Caco-2 (cell line): ENCODE measurements around the gene CPEB1. TPM values are rescaled to one million over a fixed set of nuclear protein-coding genes. Genes with fewer than 3 reads are reported as not detected.

Experiments
- BruUV-seq: library from RNA; stranded (reverse); fragments of 400-500 nt; replicated peaks from 2 replicates; lab custom pipeline; 2021; lab: Mats Ljungman, UMichigan
- CTCF ChIA-PET: fragments of 300-600 bp; sonication (Branson Sonifier 250); formaldehyde crosslinking; loops from one replicate; lab custom pipeline; 2022; ENCODE audit warnings: antibody characterized with exemption; lab: Charles Lee
- POLR2A ChIA-PET: fragments of 300-600 bp; sonication (Branson Sonifier 250); formaldehyde crosslinking; loops from one replicate; lab custom pipeline; 2022; ENCODE audit warnings: antibody characterized with exemption; lab: Charles Lee
- DNase-seq, 2 experiments: peaks; one replicate each; pipeline versions ENCODE4 v3.0.0 to v3.0.0-alpha.2; 2020 to 2022
- H3K27me3 ChIP-seq: replicated peaks from 2 replicates; pipeline ENCODE4 v1.6.0; 2011; ENCODE audit warnings: low read length; ENCODE audit not compliant: control insufficient read depth, insufficient read depth
- H3K36me3 ChIP-seq: 2 replicates; pipeline ENCODE4 v1.5.1; 2011; ENCODE audit warnings: low read length; ENCODE audit not compliant: control insufficient read depth, insufficient read depth
- H3K4me1 ChIP-seq: fragments of 250-450 bp; sonication (Bioruptor Pico); 2 replicates; pipeline ENCODE4 v1.5.1; 2020; ENCODE audit warnings: mild to moderate bottlenecking
- H3K4me3 ChIP-seq: 2 replicates; pipeline ENCODE4 v1.5.1; 2011; ENCODE audit warnings: low read depth, mild to moderate bottlenecking, control low read depth, low read length
- H3K9me3 ChIP-seq: fragments of 250-450 bp; sonication (Bioruptor Pico); 2 replicates; pipeline ENCODE4 v1.5.1; 2020; ENCODE audit warnings: mild to moderate bottlenecking, moderate library complexity
- H3K27ac Mint-ChIP-seq: one replicate; pipeline ENCODE4 v1.8.0; 2022; ENCODE audit warnings: mixed read lengths; ENCODE audit not compliant: unreplicated experiment
- H3K27me3 Mint-ChIP-seq: one replicate; pipeline ENCODE4 v1.8.0; 2022; ENCODE audit warnings: mixed read lengths; ENCODE audit not compliant: insufficient read depth, unreplicated experiment
- H3K36me3 Mint-ChIP-seq: one replicate; pipeline ENCODE4 v1.8.0; 2022; ENCODE audit warnings: mild to moderate bottlenecking, mixed read lengths; ENCODE audit not compliant: insufficient read depth, unreplicated experiment
- H3K4me1 Mint-ChIP-seq: one replicate; pipeline ENCODE4 v1.8.0; 2022; ENCODE audit warnings: low read depth, mixed read lengths; ENCODE audit not compliant: unreplicated experiment
- H3K4me3 Mint-ChIP-seq: one replicate; pipeline ENCODE4 v1.8.0; 2022; ENCODE audit warnings: mild to moderate bottlenecking, moderate library complexity, mixed read lengths; ENCODE audit not compliant: unreplicated experiment
- H3K9me3 Mint-ChIP-seq: one replicate; pipeline ENCODE4 v1.8.0; 2022; ENCODE audit warnings: mixed read lengths; ENCODE audit not compliant: unreplicated experiment
- CTCF ChIP-seq, 2 experiments: fragments of 200-600 bp in 1 of 2; IDR thresholded peaks; 1 replicate in 1 of 2; 2 replicates in 1 of 2; pipeline versions ENCODE4 v1.5.1 to v1.8.0; 2011 to 2022; ENCODE audit warnings: antibody characterized with exemption in 1 of 2, control low read depth in 1 of 2, inconsistent platforms in 1 of 2, low read depth in 1 of 2, low read length in 1 of 2, mild to moderate bottlenecking in 1 of 2, moderate library complexity in 1 of 2; ENCODE audit not compliant: insufficient read depth in 1 of 2, severe bottlenecking in 1 of 2, unreplicated experiment in 1 of 2
- intact Hi-C: fragments of 100-400 bp; cut with micrococcal nuclease; formaldehyde crosslinking; loops from one replicate; pipeline ENCODE4 v1.10.0; 2022; ENCODE audit not compliant: unreplicated experiment
- total RNA-seq: library from RNA; stranded (reverse); gene quantifications from 2 replicates; pipeline ENCODE4 v1.2.3, GENCODE V29; 2022

CPEB1 gene
- total RNA-seq, 1 experiment from 2014 or later, result 0.82 TPM

- Mint-ChIP-seq H3K4me1 (no peaks in the 10 kb centered on the region), H3K27ac (no peak overlapping the region), H3K27me3 (peaks cover 15% of the 10 kb centered on the region), H3K36me3 (no peaks in the 10 kb centered on the region), H3K4me3 (no peak overlapping the region), H3K9me3 (no peaks in the 10 kb centered on the region)
- POLR2A ChIA-PET, result no interaction called here
- no peak for TF ChIP-seq CTCF (IDR thresholded peaks at IDR 0.05; ENCODE audit: insufficient read depth in 1 of 2, low read depth in 1 of 2, low read length in 1 of 2, severe bottlenecking in 1 of 2, unreplicated experiment in 1 of 2)
- DNase-seq, result no peak
- Histone ChIP-seq H3K9me3 (no peaks in the 10 kb centered on the region), H3K36me3 (no peaks in the 10 kb centered on the region), H3K4me3 (no peak overlapping the region), H3K27me3 (no peaks in the 10 kb centered on the region), H3K4me1 (no peaks in the 10 kb centered on the region)
- intact Hi-C loops, result no loop called here
- CTCF ChIA-PET, result no interaction called here
- BruUV-seq, result no TSS peak
Measured at GRCh38 chr15:82674873-82675272, 27.7 kb upstream of the CPEB1 start.

GRCh38 chr15:82670699-82671098 lies 23.5 kb upstream of the CPEB1 start:
- no peaks in the 10 kb centered on the region for H3K4me1 ChIP-seq
- H3K36me3 Mint-ChIP-seq, result no peaks in the 10 kb centered on the region
- ChIA-PET POLR2A (no interaction called here), CTCF (no interaction called here)
- no peak overlapping the region for H3K4me3 Mint-ChIP-seq
- H3K9me3 ChIP-seq, result no peaks in the 10 kb centered on the region
- no peak overlapping the region for H3K27ac Mint-ChIP-seq
- H3K36me3 ChIP-seq, result no peaks in the 10 kb centered on the region
- H3K4me1 Mint-ChIP-seq, result no peaks in the 10 kb centered on the region
- H3K27me3 ChIP-seq, result no peaks in the 10 kb centered on the region
- BruUV-seq, result no TSS peak
- H3K4me3 ChIP-seq, result no peak overlapping the region
- intact Hi-C loops, result no loop called here
- no peaks in the 10 kb centered on the region for H3K9me3 Mint-ChIP-seq
- H3K27me3 Mint-ChIP-seq, result peaks cover 14% of the 10 kb centered on the region
- DNase-seq, result no peak
- TF ChIP-seq CTCF (IDR thresholded peaks at IDR 0.05; ENCODE audit: insufficient read depth in 1 of 2, low read depth in 1 of 2, low read length in 1 of 2, severe bottlenecking in 1 of 2, unreplicated experiment in 1 of 2), result no peak

- no peaks in the 10 kb centered on the region for H3K36me3 ChIP-seq
- Mint-ChIP-seq H3K4me3 (no peak overlapping the region), H3K27me3 (peaks cover 15% of the 10 kb centered on the region), H3K36me3 (no peaks in the 10 kb centered on the region), H3K9me3 (no peaks in the 10 kb centered on the region), H3K27ac (no peak overlapping the region), H3K4me1 (no peaks in the 10 kb centered on the region)
- no peak for DNase-seq
- no peaks in the 10 kb centered on the region for H3K9me3 ChIP-seq
- intact Hi-C loops, result no loop called here
- no peak overlapping the region for H3K4me3 ChIP-seq
- BruUV-seq, result no TSS peak
- CTCF ChIA-PET, result no interaction called here
- TF ChIP-seq CTCF (IDR thresholded peaks at IDR 0.05; ENCODE audit: insufficient read depth in 1 of 2, low read depth in 1 of 2, low read length in 1 of 2, severe bottlenecking in 1 of 2, unreplicated experiment in 1 of 2), result no peak
- no peaks in the 10 kb centered on the region for H3K4me1 ChIP-seq
- H3K27me3 ChIP-seq, result no peaks in the 10 kb centered on the region
- POLR2A ChIA-PET, result no interaction called here
Measured at GRCh38 chr15:82666606-82667005, 19.4 kb upstream of the CPEB1 start.
